Measurements from ENCODE around the gene ARRB1.

GRCh38 chr11:75249704-75250103, 101.8 kb downstream of the ARRB1 start:
- TF ChIP-seq CTCF (IDR thresholded peaks at IDR 0.05) (no peak), POLR2A (IDR thresholded peaks at IDR 0.05) (no peak)

All from thyroid gland (tissue), 4 donors.